ENCODE data around the gene TMEM208.

Gene TMEM208

DNA sequence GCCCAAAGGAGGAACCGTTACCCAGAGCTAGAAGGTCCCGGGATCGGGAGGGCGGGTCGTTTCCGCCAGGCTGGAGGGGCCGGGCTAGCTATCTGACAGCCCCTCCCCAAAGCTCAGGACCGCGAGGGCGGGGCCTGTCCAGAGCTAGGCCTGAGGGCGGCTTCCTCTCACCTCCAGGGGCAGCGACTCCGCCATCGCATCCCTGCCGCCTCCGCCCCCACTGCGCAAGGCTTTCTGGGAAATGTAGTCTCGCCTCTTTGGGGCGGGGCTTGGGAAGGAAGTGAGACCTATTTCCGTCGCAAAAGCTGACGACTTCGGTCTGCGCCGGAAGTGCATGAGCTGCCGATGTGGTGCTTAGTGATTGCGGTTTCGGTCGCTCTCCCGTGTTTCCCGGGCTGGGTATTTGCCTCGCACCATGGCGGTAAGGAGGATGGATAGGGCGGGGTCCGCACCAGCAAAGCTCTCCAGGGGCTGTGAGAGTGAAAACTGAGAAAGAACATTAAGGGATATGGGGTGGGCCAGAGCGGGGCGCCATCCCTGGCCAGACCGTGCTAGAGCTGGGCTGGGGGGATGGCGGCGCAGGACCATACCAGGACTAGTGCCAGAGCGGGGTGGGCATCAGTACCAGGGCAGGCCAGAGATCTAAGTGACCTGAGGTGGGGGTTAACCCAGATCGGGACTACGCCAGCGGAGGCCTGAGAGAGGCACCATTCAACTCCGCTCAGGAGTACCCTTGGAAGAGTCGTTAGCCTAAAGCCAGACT lies at the start of gene TMEM208:
Gene TMEM208, plus strand, starts transcription at position 327 of the 763 bp plus-strand sequence. Its CDS starts 89 bp downstream, at position 416.
- peak; percentile 95 to 98 (median 95) for DNase-seq

DNA sequence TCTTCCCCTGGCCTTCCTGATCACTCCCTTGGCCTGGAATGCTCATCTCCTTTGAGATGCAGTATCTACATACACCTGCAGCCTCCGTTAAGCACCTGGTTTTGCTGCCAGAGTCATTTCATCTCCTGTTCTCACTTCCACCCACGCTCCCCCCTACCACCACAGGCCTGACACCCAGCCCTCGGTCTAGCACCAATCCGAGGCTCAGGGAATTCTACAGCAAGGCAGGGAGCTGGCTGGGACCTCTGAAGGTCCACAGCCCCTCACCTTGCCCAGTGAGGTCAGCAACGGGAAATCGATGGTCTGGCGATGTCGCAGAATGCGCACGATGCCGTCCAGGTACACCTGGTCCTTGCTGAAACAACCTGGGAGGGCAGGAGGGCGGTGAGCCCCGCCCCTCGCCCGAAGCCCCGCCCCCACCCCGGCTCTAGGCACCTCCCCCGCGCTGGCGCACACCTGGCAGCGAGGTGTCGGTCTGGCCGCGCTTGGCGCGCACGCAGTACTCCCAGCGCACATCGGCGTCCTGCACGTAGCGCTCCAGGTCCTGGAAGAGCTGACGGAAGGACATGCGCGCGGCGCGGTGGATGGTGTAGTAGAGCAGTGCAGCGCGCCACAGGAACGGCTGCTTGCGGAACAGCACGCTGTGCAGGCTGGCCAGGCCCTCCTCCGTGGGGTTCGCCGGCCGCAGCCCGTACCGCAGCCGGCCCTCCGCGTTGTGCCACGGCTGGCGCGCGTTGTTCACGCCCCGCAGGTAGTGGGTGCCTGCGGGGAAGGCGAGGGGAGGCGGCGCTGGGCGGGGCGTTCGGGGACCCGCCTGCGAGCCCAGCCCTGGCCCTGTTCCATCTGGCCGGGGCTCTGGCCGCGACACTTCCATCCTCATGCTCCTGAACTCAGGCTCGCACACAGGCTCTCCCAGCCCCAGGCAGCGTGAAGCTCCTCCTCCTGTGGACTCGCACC lies 48.9 kb upstream of the TMEM208 start:
- peak; percentile 85 to 93 (median 89) for DNase-seq

DNA sequence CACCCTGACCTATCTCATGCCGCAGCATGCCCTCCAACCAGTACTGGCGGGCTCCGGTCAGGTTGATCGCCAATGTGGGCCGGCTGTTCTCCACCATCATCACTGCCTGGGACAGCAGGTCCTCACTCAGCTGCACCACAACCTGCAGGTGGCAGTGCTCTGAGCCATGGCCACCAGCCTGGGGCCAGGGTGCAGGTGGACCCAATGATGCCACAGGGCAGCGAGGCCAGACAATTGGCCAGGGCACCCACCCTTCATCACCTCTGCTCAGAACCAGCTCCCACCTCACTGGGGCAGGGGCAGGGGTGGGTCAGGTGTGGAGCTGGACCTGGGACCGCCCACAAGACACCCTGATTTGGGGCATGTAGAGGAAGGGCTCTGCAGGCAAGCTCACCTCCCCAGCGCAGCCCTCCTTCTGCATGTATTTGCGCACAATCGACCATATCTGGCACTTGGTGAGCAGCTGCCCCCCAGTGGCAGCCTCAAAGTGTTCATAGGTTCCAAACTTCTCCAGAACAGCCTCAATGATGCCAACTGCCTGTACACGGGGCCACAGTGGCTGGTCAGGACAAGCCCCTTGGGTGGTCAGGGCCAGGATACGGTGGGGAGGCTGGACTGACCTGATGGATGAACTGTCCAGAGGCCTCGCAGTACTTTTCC lies 47.4 kb upstream of the TMEM208 start:
- no peak for DNase-seq

DNA sequence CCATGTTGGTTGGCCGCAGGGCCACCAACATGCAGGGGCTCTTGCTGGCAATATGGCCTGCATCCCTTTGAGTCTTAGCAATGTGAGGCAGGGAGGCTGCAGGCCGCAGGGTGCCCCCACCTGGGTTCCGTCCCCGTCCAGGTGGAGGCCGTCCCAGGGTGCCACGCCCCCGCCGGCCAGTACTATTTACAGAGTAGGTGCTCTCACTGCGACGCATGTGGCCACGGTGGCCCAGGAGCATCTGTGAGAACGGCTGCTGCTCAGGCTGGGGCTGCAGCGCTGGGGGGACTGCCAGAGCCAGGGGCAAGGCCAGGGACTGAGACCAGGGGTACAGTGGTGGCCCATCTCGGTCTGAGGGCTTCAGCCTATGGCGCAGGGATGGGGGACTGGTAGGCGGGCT lies 46.8 kb upstream of the TMEM208 start:
- no peak for DNase-seq

DNA sequence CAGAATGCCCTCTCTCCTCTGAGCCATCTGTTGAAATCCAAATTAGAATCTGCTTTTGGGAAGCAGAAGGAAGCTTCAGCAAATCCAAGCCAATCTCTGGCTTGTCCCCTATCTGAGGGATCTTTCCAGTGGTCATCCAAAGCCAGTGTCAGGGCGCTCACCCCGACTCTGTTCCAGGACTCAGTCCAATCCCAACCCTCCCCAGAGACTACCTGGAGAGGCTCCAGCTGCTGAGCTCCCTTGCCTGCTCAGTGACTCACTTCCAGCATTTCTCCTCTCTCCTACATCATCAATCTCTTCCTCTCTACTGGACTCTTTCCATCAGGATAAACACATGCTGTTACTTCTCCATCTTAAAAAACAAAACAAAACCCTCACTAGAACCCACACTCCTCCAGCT lies 45.6 kb upstream of the TMEM208 start:
- no peak for DNase-seq

DNA sequence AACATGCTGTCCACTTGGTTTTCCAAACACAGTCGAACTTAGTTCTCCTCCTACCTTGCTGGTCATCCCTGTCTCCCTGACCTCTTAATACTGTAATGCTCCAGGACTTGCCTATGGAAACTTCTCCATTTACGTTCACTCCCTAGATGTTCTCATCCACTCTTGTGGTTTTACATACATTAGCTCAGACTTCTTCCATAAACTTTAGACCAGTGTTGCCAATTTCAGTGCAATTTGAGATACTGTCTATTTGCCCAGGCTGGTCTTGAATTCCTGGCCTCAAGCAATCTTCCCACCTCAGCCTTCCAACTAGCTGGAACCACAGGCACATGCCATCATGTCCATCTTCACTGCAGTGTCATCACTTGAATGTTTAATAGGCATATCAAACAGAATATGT lies 44.6 kb upstream of the TMEM208 start:
- DNase-seq = no peak

DNA sequence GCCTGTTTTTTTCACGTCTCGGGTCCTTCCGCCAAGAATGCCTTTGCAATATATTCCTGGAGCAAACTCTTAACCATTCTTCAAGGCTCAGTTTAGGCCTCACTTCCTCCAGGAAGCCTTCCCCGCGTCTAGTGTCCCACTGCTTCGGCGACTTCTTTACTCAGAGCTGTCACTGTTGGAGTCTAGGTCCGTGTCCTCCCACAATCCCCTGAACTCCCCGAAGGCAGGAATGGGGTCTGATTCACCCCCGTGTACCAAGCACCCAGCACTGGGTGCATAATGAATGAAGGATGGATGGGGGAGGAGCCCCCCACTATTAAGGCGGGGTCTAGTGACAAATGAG lies 43.7 kb upstream of the TMEM208 start:
- no peak for DNase-seq

DNA sequence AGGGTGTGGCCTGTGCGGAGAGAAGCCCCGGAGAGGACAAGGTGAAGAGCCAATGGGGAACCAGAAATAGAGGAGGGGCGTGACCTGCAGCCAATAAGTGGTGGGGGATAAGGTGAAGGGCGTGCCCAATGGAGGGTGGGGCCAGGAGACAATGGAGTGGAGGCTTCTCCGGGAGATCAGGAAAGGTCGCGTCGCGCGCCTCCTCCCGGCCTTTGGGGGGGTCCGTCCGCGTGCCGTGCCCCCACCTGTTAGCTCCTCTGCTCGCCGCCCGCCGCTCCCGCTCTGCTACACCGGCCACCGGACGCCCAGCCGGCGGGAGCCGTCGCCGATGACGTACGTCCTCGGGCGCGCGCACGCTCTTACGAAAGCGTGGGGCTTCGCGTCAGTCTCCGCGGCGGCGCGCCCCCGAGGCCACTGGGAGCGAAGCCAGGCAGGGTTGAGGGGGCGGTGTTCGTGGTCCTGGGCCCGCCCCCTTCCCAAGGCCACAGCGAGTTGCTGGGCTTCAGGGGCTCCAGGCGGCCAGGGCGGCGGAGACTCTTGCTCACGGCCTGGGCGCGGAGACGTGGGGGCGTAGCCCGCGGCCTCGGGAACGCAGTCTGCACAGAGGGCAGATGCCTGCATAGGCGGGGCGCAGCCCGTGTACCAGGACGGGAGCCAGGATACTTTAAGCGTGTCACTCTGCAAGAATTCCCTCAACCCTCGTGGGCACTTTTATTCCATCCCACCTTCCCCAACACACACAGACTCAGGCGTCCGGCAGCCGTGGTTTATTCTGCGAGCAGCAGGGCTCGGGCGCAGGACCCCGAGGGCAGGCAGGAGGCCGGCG lies 43.1 kb upstream of the TMEM208 start, which contains the start of gene MATCAP1:
Gene MATCAP1, minus strand, starts transcription at position 337 of the 826 bp plus-strand sequence. CDS start 3,353 bp downstream, outside the sequence.
- DNase-seq = peak; percentile 92 to 98 (median 97)

DNA sequence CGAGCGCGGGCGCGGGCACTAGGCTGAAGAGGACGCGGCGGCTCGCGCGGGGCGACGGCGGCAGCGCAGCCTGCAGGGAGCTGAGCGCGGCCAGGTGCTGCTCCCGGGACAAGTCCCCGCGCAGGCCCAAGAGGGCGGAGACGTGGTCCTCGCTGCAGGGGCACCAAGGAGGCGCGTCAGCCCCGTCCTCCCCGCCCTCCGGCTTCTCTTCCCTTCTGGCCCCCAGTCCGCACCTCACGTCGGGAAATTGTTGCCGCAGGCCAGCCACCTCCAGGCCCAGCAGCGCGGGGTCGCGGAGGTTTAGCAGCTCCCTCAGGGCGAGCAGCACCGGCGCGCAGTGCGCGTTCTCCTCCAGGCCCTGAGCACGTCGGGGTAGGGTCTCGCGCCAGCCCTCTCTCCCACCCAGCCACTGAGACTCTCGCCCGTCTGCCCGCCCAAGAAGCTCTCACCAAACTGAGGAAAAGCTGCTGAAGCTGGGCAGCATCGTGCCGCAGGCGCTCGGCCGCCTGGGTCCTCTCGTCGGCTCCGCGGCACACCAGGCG lies 42.4 kb upstream of the TMEM208 start:
- DNase-seq = peak; percentile 39 to 87 (median 85)

DNA sequence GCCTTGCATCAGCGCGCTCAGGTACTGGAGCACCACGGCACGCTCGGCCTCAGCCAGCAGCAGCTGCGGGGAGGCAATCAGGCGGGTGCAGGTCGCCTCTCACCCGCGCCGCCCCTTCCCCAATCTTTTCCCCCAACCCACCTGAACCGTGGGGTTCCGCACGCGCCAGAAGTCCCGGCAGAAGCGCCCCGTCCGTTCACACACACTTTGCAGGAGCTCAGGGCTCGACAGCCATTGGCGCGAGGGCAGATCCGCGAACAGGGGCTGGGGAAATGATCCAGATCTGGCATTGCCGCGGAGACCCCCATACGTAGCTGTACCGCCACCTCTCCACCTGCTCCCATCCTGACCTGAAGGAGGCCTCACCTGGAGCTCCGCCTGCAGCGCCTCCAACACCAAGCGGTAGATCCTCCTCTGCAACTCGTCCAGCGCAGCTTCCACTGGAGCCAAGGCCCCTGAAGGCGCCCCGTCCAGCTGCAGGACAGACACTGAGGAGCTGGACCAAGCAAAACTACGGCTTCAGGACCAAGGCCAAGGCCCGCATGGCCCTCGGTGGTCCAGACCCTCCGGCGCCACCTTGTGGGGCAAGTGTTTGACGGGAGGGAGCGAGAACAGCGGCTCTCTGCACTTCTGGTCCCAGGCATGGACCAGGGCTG lies 41.8 kb upstream of the TMEM208 start:
- DNase-seq = peak; percentile 56 to 82 (median 67)

DNA sequence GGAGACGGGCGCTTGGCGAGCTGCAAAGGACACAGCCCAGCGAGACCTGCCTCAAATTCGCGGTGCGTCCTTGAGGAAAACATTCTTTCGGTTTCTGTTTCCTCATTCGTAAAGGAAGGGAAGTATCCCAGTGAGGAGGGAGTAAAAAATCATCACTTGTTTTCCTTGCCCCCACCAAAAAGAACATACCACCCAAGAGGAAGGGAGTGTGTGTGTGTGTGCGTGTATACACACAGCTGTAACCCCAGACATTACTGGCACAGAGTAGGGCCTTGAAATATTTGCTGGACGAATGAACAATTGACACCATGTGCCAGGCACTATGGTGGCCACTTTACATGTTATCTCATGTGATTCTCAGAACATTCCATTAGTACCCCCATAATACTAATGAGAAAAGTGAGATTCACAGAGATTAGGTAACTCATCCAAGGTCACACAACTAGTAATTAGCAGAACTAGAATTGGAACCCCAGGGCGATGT lies 41.2 kb upstream of the TMEM208 start:
- no peak for DNase-seq

DNA sequence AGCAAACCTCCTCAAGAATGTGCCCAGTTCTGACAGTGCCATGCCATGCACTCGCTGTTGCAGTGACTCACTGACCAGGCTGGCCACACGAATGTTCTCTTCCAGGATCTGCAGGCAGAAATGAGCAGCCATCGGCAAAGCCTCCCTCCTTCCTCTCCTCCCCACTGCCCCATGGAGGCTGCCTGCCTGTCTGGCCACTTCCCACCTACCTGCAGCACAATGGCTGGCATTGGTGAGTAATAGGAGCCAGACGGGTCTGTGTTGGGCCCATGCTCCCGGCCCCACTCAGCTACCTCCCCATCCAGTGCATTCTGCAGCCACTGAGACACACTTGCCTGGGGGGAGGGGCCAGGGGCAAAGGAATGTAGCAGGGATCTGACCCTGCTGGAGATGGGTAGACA lies 40.4 kb upstream of the TMEM208 start:
- no peak for DNase-seq

DNA sequence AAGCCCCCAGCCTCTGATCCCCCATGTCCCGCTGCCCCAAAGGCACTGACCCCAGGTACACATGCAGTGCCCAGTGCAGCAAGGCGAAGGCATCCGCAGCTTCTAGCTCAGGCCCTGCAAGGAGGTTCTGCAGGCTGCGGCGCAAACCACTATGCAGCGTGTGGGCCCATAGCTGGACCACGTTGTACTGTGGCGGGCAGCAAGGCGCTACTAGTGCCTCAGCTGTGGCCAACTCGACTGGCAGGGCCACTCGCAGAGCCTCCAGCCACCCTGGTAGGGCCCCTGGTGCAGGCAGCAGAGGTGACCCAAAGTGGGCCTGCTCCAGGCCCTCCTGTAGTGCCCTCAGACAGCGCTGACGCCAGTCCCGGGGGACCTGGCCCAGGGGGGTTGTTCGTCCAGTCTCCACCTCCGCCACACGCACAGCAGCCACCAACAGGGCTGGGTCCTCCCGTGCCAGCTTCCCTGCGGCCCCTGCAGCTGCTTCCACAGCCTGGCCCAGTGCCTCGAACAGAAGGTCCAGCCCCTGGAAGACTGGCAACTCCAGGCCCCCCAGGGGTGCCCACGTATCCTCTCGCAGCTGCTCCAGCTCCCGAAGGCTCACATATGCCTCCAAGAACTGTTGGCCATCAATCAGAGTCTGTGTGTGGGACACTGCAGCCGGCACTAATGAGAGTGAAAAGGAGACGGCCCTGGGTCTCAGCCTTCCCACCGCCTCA lies 39.6 kb upstream of the TMEM208 start:
- no peak for DNase-seq

DNA sequence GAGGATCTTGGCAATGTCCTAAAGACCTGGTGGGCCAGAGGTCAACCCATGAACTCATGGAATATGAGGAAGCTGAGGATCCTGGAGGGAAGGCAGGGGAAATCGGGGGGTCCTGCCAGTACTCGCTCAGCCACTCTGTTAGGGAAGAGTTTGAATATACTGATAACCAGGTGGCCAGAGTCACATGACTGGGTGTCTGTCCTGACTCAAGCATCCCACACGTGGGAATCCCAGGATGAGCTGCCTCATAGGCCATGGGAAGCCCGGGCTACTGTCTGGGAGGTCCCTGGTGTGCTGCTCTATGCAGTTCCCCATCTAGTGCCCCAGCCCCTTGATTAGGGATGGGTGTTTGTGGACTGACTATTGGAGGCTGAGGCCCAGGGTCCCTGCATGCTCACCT lies 38.6 kb upstream of the TMEM208 start:
- no peak for DNase-seq

DNA sequence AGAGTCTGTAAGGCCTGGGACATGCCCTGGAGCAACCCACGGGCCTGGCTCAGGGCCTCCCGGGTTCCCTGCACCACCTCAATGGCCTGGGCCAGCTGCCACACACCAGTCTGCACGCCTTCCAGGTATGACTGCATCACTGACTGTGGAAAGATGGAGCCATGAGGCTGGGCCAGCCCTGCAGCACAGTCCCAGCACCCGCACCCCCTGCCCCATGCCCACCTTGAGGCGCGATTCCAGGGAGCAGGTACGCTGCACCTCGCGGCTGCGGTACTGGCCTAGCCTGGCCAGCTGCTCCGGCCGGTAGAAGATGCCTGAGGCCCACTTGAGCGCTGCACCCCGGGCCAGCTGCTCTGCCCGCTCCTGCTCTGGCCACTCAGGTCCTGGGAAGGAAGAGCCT lies 38.1 kb upstream of the TMEM208 start:
- DNase-seq = no peak

DNA sequence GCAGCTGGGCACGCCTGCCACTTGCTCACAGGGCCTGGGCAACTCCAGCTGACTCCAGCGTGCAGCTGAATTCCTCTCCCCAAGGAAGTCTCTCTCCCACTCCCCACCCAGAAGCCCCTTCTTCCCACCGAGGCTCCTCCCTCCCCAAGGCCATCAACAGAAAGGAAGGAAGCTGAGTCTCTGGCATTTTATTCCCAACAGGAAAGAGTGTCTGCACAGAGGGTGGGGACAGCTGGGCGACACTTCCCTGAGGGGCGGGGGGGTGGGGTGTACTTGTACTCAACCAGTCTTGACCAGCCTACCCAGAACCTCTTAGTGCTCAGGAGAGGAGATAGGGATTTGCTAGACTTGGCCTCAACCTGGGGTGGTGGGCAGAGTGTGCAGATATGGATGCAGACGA lies 36.9 kb upstream of the TMEM208 start, which contains the start of gene EXOC3L1:
Gene EXOC3L1, minus strand, starts transcription at position 96 of the 400 bp plus-strand sequence. CDS start 460 bp downstream, outside the sequence.
- no peak for DNase-seq

DNA sequence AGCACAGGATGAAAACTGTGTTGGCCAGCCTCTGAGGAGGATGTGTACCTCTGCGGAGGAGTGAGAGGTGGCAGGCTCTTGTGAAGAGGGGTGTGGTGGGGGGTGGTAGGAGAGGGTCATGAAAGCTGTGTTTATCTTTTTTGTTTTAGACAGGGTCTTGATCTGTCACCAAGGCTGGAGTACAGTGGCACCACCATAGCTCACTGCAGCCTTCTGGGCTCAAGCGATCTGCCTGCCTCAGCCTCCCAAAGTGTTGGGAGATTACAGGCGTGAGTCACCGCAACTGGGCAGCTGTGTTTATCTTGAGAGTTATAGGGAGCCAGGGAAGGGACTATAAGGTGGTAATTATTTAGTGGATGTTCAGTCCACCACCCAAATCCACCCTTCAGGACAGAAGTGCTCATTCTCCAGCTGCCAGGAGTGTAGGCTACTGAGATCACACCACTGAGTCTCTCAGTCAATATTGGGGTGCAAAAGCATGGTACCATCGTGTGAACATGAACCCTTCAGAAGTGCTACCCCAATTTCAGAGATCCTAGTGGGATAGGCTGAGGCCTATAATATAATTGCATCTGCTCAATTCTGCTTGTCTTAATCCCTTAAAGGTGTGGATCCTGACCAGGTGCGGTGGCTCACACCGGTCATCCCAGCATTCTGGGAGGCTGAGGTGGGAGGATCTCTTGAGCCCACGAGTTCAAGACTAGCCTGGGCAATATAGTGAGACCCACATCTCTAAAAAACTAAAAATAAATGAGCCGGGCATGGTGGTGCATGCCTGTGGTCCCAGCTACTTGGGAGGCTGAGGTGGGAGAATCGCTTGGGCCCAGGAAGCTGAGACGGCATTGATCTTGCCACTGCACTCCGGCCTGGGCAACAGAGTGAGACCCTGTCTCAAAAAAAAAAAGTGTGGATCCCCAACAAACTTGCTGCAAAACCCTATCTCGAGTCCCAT lies 36.2 kb upstream of the TMEM208 start:
- DNase-seq = peak in 1 of 3 experiments; percentile 7

DNA sequence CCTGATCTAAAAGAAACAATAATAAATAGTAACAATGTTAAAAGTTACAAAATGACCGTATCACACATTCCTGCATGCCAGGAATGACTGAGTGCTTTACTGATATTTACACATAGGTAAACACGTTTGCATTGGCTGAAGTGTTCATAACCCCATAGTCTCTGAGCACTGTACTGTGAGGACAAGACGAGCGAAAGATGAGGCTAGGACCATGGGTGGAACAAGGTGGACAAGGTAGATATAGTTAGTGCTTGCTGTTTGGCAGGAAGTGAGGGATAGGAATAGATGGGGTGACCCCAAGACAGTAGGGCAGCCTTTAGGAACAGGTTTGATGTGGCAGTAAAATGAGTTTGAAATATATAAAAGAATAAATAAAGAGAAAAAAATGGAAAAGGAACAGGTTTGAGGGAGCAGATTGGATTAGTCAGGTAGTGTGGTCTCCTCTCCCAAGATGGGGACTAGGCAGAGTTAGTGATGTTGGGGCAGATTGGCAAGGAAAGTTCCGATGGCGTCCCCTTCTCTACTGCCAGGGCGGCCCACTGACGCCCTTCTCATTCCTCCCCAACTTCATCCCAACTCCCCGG lies 35.4 kb upstream of the TMEM208 start:
- no peak for DNase-seq

Data from NCI-H1417 (cell line).